Glomerular visceral epithelial cell (primary cell): ENCODE results near the gene NUBP2.
A peak's percentile ranks its signal among the peaks of the same experiment; 100 is the strongest.

Experiments
- DNase-seq: peaks from one replicate; pipeline ENCODE4 v3.0.0-alpha.2; 2016; ENCODE audit errors: extremely low spot score

NUBP2 gene, protein sequence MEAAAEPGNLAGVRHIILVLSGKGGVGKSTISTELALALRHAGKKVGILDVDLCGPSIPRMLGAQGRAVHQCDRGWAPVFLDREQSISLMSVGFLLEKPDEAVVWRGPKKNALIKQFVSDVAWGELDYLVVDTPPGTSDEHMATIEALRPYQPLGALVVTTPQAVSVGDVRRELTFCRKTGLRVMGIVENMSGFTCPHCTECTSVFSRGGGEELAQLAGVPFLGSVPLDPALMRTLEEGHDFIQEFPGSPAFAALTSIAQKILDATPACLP

GRCh38 chr16:1782408-1783264, at the start of gene NUBP2, which contains the start of gene SPSB3:
Gene NUBP2 (plus strand): TSS chr16:1782960. CDS start chr16:1783021, 61 bp downstream.
Gene SPSB3 (minus strand): TSS chr16:1782571. CDS start chr16:1781483, 1,088 bp downstream.
- peak; percentile 100 for DNase-seq

- DNase-seq = no peak
Observed at GRCh38 chr16:1734123-1734522, 48.6 kb upstream of the NUBP2 start.

DNA sequence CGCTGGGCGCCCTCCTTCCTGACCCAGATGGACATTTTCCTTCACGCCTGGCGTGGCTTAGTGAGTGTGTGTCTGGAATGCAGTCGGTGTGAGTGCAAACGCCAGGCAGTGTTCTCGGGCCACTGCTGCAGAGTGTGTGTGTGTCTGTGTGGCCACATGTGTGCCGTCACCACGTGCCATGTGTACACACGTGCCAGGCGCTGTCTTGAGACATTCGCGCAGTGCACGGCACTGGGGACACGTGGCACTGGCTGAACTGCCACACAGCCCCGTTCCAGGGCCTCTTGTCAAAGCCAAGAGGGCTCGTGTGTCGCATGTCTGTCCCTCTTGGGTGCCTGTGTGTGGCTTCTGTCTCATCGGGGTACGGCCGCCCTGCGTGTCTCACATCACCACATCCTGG, 47.9 kb upstream of the NUBP2 start:
- DNase-seq = no peak

- DNase-seq = no peak
Observed at GRCh38 chr16:1740234-1740633, 42.5 kb upstream of the NUBP2 start.

DNA sequence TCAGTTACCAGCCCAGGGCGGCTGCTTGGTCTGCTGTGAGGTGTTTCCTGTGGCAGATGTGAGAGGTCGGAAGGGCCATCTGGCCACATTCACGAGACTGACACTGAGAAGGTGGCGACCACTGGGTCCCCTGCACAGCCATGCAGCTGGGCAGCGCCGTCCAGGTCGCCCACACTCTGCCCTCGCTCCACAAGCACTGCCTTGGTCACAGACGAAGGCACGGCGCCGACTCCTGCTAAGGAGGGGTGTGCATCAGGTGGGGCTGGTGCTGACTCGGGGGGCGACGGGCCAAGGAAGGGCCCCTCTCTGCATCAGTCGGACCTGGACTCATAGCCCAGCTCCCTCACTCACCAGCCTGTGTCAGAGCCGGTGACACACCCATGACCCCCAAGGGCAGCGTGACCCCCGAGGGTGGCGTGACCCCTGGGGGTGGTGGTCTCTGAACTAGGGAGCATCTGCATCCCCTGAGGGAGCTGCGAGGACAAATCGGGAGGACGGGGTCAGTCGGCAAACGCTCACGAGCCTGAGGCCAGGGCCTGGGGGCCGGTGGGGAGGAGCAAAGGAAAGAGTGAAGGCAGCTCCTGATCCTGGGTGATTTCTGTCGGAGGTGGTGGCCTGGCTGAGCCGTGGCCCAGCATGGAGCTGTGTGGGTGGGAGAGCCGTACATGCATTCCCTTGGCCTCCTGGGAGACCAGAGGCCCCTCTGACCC, 41.8 kb upstream of the NUBP2 start:
- no peak for DNase-seq

DNA sequence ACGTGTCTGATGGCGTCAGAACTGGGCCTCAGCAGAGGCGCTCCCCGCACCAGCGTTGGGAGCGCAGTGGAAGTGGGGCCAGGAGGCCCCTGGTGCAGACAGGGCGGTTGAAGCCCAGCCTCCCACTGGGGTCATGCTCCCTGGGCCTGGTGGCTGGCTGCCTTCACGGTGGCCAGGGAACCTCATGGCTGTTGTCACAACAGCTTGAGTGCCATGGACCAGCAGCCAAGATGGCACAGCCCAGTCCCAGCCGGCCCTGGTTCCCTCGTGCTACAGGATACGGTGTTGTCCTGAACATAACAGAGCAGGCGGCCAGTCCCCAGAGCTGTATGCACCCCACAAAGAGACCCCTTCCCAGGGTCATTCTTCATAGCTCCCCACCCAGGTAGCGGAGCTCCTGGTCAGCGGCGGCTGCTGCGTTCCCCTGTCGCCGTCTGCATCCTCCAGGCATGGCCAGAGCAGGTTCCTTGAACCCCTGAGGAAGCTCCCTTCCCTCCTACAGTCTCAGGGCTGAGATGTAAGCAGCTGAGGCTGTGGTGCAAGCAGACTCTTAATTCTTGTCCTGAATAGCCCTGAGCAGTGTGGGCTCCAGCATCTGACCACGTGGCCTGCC, 41.1 kb upstream of the NUBP2 start:
- no peak for DNase-seq

DNA sequence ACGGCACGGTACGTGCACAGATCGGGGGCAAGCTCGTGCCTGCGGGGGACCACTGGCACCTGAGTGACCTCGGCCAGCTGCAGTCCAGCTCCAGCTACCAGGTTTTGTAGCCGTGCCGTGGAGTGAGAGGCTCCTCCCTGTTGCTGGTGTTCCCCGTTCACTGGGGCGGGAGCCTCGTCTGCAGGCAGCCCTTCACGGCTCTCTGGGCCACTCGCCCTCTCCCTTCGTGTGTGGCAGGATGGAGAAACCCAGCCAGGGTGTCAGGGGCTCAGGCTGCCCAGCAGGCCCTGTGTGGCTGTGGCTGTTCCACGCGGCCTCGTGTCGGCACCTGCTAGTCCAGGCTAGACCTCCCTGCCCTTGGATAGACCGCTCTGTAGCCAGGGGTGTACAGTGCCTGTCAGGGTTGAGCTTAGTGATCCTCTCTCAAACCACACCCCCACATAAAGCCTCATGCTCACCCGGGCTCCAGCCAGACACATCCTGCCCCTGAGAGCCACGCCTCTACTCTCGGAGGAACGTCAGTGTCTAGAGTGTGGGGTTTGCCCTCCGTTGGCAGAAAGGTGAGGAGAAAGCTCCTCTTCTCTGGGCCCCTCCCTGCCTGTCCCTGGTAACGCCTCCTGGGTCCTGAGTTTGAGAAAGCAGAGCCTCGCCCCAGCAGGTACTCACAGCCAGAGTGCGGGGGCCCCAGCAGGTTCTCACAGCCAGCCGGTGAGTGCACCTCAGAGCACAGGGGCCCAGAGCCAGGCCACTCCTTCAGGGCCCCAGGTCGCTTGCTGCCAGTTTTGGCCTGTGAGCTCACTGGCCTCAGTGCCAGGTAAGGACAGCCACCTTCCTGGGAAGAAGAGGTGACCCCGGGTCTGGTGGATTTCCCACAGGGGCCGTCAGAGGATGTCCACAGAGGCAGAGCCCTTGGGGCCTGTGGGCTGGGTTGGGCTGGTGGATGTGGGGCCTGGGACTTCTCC, 39.1 kb upstream of the NUBP2 start:
- DNase-seq = no peak

DNA sequence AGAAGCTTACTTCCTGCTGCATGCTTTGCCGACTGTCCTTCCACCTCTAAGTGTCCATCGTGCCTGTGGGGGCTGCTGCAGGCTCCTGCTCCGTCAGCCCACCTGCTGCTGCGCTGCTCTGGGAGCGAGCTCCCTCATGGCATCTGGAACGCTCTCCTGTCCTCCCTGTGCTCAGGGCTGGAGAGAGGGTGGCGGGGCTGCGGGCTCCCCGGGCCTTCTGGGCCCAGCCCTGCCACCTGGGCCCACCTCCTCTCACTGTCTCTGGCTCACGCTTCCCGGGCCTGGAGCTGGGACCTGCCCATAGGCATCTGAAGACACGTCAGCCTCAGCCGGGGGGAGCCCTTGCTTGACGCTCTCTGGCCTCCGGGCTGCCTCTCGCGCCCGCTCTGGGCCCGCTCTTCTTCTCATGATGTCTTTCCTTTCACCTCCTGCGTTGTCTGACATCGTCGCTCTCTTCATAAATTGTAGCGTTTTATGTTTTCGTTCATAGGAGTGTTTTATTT, 38.4 kb upstream of the NUBP2 start:
- DNase-seq = no peak

DNA sequence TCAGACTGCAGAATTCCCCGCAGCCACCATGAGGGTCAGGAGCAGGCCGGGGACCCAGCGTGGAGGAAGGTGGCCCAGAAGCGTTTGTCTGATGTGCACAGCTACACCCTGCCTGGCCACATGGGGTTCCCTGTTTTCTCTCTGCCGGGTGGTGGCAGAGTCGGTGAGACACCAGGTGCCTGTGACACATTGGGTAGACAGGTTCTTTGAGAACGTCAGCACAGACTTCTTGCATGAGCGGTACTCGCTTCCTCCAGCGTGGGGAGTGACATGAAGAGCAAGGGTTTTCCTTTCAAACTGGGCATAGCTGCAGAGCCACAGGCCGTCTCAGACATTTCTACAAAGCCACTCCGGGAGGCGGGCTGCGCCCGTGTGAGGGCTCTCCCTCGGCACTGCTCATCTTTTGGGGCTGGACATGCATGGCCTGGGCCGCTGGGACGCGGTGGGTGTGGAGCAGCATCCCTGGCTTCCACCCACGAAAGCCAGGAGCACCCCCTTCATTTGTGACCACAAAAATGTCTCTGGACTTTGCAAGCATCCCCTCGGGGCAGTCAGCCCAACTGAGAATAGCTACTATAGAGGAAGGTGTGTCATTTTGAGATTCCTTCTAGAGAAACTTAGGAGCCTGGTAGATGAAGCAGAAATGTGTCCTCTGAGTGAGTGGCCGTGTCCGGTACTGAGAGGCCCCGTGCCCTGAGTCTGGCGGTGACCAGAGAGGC, 37.4 kb upstream of the NUBP2 start:
- DNase-seq = peak; percentile 80

DNA sequence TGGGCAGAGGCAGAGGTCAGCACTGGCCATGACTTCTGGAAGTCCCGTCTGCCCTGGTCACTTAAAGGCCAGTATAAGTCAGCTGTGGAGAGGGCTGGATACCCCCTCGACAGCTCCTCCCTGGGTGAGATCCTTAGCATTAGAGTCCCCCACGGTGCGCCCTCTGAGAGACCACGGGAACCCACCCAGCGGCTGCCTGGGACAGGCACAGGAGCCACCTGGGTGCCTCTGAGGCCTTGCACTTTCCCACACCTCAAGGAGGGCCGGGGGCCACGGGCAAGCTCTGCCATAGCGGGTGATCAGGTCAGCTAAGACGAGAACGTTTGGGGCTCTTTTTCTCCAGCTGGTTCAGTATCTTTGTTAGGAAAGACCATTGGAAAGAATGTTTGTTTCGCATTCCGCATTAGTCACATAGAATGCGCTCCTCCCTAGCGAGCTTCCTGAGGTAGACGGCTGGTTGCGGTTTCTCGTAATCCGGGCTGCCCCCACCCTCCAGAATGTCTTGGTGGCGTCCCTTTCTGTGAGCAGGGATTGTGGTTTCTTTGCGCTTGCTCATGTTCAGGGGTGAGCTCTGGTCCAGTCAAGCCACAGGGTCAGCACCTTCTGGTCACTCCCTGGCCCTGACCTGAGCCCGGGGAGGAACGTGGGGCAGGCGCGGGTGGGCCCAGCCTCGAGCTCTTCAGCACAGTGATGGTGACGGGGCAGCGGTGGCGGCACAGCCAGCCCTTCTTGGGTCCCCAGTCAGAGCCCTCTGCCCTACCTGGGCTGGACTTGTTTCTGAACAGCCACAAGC, 36.7 kb upstream of the NUBP2 start:
- peak; percentile 92 for DNase-seq

DNA sequence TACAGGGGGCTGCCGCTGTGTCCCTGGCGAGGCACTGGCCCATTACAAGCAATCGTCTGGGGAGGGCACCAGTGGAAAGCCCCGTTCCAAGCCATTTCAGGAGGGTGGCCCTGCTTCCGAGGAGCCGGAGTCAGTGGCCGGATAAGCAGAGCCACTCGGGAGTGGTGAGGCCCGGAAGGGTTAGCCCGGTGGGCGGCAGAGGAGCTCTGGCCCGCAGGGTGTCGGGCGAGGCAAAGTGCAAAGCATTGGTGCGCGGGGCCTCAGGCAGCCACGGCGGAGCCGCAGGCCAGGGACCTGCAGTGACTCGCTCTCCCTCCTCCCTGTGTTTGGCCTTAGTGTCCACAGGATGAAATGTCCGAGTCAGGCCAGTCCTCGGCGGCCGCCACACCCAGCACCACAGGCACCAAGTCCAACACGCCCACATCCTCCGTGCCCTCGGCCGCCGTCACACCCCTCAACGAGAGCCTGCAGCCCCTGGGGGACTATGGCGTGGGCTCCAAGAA, 36.0 kb upstream of the NUBP2 start:
- peak; percentile 45 for DNase-seq

- DNase-seq = no peak
Observed at GRCh38 chr16:1747934-1748333, 34.8 kb upstream of the NUBP2 start.

GRCh38 chr16:1749152-1750117, 33.3 kb upstream of the NUBP2 start:
- DNase-seq = no peak

- DNase-seq = no peak
Observed at GRCh38 chr16:1751946-1752345, 30.8 kb upstream of the NUBP2 start.

GRCh38 chr16:1752853-1753252, 29.9 kb upstream of the NUBP2 start:
- no peak for DNase-seq

GRCh38 chr16:1754204-1754603, 28.6 kb upstream of the NUBP2 start:
- no peak for DNase-seq

GRCh38 chr16:1757714-1758461, 24.9 kb upstream of the NUBP2 start:
- no peak for DNase-seq
